K562 treated with DMSO at 1 percent for 48 hours (cell line): ENCODE results near the gene ELSPBP1. TPM values are rescaled to one million over a fixed set of nuclear protein-coding genes. Genes with fewer than 3 reads are reported as not detected.

Source experiments
- total RNA-seq: library from RNA; unstranded; fragments of 300-600 nt; gene quantifications from 2 replicates; pipeline ENCODE4 v1.2.3, GENCODE V29; 2022; ENCODE audit warnings: low replicate concordance; ENCODE audit errors: extremely low read depth

Gene ELSPBP1
- not detected in 2 replicates for total RNA-seq

DNA sequence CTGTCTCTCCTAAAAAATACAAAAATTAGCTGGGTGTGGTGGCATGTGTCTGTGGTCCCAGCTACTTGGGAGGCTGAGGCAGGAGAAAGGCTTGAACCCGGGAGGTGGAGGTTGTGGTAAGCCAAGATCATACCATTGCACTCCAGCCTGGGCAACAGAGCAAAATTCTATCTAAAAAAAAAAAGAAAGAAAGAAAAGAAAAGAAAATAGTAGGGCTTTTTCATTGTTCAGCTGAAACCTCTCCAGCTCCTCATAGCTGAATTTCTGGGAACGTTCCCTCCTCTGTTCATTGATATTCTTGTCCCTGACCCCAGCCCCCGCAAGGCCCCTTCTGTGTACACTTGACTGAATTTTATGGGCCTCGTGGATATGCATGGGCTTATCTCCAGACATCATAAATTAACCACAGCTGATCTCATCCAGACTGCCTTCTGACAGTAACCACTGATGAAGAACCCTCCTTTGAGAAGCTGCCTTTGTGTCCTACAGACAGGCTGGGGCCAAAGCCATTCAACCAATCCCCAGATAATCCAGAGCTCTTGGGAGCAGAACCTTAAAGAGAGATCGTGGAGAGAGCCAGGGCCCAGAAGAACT lies at the start of gene ELSPBP1:
Gene ELSPBP1 (plus strand): TSS at position 424 of the 594 bp plus-strand sequence. CDS start 14,036 bp downstream, outside the sequence.

DNA sequence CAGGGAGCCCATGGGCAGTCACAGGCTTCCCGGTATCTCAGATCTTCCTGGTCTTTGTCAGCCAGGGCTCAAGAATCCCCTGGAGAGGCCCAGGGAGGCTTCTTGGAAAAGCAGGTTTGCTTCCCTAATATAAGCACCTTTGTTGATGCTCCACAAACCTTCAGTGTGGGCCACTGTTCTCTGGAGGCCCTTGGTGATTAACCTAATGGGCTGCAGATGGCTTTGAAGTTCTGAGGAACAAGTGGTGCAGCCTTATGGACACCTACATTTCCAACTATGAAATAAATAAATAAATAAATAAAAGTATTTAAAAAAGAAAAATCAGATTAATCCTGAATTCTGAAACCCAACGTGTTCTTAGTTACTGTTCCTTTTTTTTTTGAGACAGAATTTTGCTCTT lies 2.4 kb upstream of the ELSPBP1 start, which contains the start of gene BSPH1:
Gene BSPH1 (minus strand): TSS at position 101 of the 400 bp plus-strand sequence. CDS start 89 bp downstream, at position 12.

GRCh38 chr19:48043675-48044258 lies 49.3 kb downstream of the ELSPBP1 start, which contains the start of gene CABP5:
Gene CABP5 (minus strand): TSS chr19:48044079. CDS start chr19:48043922, 157 bp downstream.

Other genes with a start within 250 kb of the ELSPBP1 start
- gene NOP53, start 249.1 kb upstream of the ELSPBP1 start, total RNA-seq = 967 and 1,406 TPM in 2 replicates
- not detected in 2 replicates for gene SELENOW, start 215.9 kb upstream of the ELSPBP1 start, total RNA-seq
- not detected in 2 replicates for gene TPRX1, start 190.1 kb upstream of the ELSPBP1 start, total RNA-seq
- not detected in 2 replicates for gene CRX, start 172.7 kb upstream of the ELSPBP1 start, total RNA-seq
- gene TPRX2, start 135.4 kb upstream of the ELSPBP1 start, total RNA-seq = not detected in 2 replicates
- not detected in 2 replicates for gene SULT2A1, start 108.3 kb upstream of the ELSPBP1 start, total RNA-seq
- not detected in 2 replicates for gene BSPH1, start 2.5 kb upstream of the ELSPBP1 start, total RNA-seq
- gene CABP5, start 49.4 kb downstream of the ELSPBP1 start, total RNA-seq = not detected in 2 replicates
- not detected in 2 replicates for gene PLA2G4C, start 116.2 kb downstream of the ELSPBP1 start, total RNA-seq
- not detected in 2 replicates for gene LIG1, start 175.7 kb downstream of the ELSPBP1 start, total RNA-seq
- not detected in 2 replicates for gene ZSWIM9, start 176.0 kb downstream of the ELSPBP1 start, total RNA-seq